Right atrium auricular region (tissue), 2 donors: ENCODE results near the gene SPIRE1. TPM values are rescaled to one million over a fixed set of nuclear protein-coding genes. Genes with fewer than 3 reads are reported as not detected.
A peak's percentile ranks its signal among the peaks of the same experiment; 100 is the strongest.
"Not testable (repeated sequence)": the region's sequence is repeated elsewhere in the genome, so short reads cannot be mapped to it uniquely, and the experiment has no call there.

Source experiments
- DNase-seq: peaks from one replicate; pipeline ENCODE4 v3.0.0-alpha.2; 2019; ENCODE audit warnings: low spot score
- H3K27ac ChIP-seq, 2 donors: fragments of 200-600 bp; sonication (generic); 1 replicate in 1 of 2; 2 replicates in 1 of 2; pipeline ENCODE4 v1.5.1; 2016 to 2019
- H3K27me3 ChIP-seq, 2 donors: fragments of 200-600 bp; sonication (generic); one replicate each; pipeline versions ENCODE4 v1.5.1 to v1.6.0; 2017 to 2019
- H3K36me3 ChIP-seq: fragments of 200-600 bp; sonication (generic); one replicate; pipeline ENCODE4 v1.5.1; 2016
- H3K4me1 ChIP-seq, 2 donors: fragments of 200-600 bp; sonication (generic); one replicate each; pipeline versions ENCODE4 v1.5.1 to v1.6.0; 2017 to 2019
- H3K4me3 ChIP-seq, 2 donors: fragments of 200-600 bp; sonication (generic); 1 replicate in 1 of 2; 2 replicates in 1 of 2; pipeline ENCODE4 v1.5.1; 2017 to 2019; ENCODE audit warnings: mild to moderate bottlenecking in 1 of 2, moderate library complexity in 1 of 2
- H3K9me3 ChIP-seq, 2 donors: fragments of 200-600 bp; sonication (generic); one replicate each; pipeline ENCODE4 v1.5.1; 2019
- total RNA-seq, 2 donors: library from RNA; depleted of rRNA; stranded (reverse); fragments of >200 nt; gene quantifications; one replicate each; pipeline ENCODE4 v1.1.0, GENCODE V29; 2016
- TF ChIP-seq, protein P1 (sequence below), 2 donors: fragments of 200-600 bp; sonication (generic); IDR thresholded peaks; one replicate each; pipeline ENCODE4 v1.5.1; 2019; ENCODE audit warnings: antibody characterized with exemption in 2 of 2

SPIRE1 gene
- total RNA-seq, 2 donors from 2014 or later = 34.7 to 42.9 TPM

DNA sequence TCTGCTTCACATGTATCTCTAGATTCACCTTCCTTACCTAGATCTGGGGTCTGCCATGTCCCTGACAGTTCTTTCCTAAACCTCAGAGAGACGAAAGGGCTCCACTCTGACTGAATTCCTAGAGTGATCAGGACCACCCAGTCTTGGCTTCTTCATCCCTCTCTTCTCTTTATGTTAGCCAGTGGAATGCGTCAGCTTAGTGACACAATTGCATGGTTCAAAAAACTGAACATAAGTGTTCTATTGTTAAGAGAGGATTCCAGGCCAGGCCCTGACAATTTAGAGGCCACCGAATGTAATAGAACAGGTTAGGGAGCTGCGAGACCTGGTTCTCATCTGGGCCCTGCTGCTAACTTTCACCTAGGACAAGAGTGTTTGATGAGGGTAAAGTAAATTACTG lies 240.2 kb downstream of the SPIRE1 start:
- TF ChIP-seq, protein P1, sequence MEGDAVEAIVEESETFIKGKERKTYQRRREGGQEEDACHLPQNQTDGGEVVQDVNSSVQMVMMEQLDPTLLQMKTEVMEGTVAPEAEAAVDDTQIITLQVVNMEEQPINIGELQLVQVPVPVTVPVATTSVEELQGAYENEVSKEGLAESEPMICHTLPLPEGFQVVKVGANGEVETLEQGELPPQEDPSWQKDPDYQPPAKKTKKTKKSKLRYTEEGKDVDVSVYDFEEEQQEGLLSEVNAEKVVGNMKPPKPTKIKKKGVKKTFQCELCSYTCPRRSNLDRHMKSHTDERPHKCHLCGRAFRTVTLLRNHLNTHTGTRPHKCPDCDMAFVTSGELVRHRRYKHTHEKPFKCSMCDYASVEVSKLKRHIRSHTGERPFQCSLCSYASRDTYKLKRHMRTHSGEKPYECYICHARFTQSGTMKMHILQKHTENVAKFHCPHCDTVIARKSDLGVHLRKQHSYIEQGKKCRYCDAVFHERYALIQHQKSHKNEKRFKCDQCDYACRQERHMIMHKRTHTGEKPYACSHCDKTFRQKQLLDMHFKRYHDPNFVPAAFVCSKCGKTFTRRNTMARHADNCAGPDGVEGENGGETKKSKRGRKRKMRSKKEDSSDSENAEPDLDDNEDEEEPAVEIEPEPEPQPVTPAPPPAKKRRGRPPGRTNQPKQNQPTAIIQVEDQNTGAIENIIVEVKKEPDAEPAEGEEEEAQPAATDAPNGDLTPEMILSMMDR (IDR thresholded peaks at IDR 0.05) = no peak
- DNase-seq = no peak

DNA sequence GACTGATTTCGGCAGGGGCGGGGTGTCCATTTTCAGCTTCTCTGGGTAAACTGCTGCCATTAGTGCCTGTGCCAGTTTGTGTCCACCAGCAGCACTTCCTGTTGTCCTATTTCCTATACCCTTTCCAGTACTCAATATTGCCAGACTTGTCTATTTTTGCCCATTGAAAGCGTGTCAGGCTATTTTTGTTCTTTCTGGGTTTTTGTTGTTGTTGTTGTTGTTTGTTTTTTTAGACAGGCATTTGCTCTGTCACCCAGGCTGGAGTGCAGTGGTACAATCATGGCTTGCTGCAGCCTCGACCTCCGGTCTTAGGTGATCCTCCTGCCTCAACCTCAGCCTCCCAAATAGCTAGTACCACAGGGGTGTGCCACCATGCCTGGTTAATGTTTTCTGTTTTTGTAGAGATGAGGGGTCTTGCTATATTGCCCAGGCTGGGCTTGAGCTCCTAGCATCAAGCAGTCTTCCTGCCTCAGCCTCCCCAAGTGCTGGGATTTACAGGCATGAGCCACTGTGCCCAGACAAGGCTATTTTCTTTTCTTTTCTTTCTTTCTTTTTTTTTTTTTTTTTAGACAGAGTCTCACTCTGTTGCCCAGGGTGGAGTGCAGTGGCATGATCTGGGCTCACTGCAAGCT lies 241.7 kb downstream of the SPIRE1 start:
- Histone ChIP-seq H3K9me3 (no peaks in the 10 kb centered on the region), H3K27ac (peak overlapping the region in 1 of 2 donors; percentile 42), H3K27me3 (no peaks in the 10 kb centered on the region), H3K4me1 (peaks cover 0 to 28% of the 10 kb centered on the region in 2 donors), H3K36me3 (no peaks in the 10 kb centered on the region), H3K4me3 (no peak overlapping the region)
- no peak for DNase-seq
- TF ChIP-seq, protein P1 (IDR thresholded peaks at IDR 0.05) = no peak

More for the DNA sequence above, 240.2 kb downstream of the SPIRE1 start:
- Histone ChIP-seq H3K4me3 (no peak overlapping the region), H3K27ac (no peak overlapping the region), H3K4me1 (peaks cover 0 to 28% of the 10 kb centered on the region in 2 donors), H3K9me3 (no peaks in the 10 kb centered on the region), H3K36me3 (no peaks in the 10 kb centered on the region), H3K27me3 (no peaks in the 10 kb centered on the region)

DNA sequence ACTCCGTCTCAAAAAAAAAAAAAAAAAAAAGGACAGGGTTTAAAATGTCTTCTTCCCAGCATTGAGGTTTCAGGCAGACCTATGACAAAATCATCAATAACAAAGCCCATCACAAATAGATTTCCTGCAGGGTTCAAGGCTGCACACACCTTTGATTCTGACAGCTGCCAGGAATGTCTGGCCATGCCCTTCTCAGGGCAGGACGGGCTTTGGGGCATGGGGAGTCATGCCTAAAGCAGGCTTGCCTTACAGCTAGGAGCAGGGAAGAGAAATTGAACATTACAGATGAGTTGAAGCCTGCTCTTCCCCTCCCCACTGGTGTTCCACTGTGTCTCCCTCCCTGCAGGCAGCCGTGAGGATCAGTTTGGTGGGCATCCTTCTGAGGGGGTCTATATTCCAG lies 246.5 kb downstream of the SPIRE1 start:
- TF ChIP-seq, protein P1 (IDR thresholded peaks at IDR 0.05) = no peak
- Histone ChIP-seq H3K9me3 (no peaks in the 10 kb centered on the region), H3K27me3 (no peaks in the 10 kb centered on the region), H3K4me1 (peaks cover 0 to 31% of the 10 kb centered on the region in 2 donors), H3K27ac (no peak overlapping the region), H3K4me3 (no peak overlapping the region), H3K36me3 (no peaks in the 10 kb centered on the region)
- DNase-seq = no peak

DNA sequence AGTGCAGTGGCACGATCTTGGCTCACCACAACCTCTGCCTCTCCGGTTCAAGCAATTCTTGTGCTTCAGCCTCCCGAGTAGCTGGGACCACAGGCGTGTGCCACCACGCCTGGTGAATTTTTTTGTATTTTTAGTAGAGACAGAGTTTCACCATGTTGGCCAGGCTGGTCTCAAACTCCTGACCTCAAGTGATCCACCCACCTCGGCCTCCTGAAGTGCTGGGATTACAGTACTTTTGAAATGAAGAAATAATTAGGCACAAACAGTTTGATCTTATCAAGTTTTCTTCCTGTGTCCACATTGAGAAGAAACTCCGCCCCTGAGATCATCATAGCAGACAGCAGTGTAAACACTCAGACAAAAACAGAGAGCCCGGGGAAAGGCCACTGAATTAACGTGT lies 247.2 kb downstream of the SPIRE1 start:
- not testable (repeated sequence) for H3K36me3 ChIP-seq, H3K4me3 ChIP-seq, H3K27ac ChIP-seq, H3K9me3 ChIP-seq, DNase-seq, H3K27me3 ChIP-seq
- peaks cover 0 to 28% of the 10 kb centered on the region in 2 donors for H3K4me1 ChIP-seq

DNA sequence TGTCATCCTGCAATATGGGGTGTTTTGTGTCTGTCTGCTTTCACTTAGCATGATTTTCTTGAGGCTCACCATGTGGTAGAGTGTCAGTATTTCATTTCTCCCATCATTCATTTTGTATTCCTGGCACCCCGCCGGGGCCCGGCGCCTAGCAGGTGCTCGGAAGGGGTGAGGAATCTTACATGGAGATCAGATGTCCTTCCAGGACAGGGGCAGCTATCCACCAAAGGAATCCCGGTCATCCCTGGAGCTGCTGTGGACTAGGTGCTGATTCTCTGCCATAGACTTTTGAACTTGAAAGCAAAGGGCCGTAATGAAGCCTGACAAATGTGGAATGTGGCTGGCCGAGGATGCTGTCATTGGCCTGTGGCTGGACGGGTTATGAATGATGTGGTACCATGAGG lies 247.8 kb downstream of the SPIRE1 start:
- TF ChIP-seq, protein P1 (IDR thresholded peaks at IDR 0.05) = no peak
- Histone ChIP-seq H3K4me1 (peaks cover 0 to 22% of the 10 kb centered on the region in 2 donors), H3K4me3 (no peak overlapping the region), H3K27me3 (no peaks in the 10 kb centered on the region), H3K27ac (no peak overlapping the region), H3K9me3 (no peaks in the 10 kb centered on the region), H3K36me3 (no peaks in the 10 kb centered on the region)
- no peak for DNase-seq

DNA sequence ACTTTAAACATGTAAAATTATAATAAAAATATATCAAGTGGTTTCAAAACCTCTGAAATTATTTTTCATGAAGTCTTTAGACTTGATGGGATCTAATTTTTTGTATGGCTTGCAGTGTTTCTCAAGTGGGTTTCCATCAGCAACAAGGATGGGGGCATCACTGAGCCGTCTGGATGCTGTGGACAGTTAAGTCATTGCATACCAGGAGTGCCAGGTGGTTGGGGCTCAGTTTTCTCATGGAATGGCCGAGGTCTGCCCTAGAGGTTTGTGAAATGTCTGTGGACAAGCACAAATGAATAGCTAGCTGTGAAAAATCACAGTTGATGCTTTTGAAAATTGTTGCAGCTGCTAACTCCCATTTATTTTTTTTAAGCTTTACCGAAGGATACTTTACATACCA lies 248.4 kb downstream of the SPIRE1 start:
- Histone ChIP-seq H3K27me3 (no peaks in the 10 kb centered on the region), H3K4me3 (no peak overlapping the region), H3K4me1 (peaks cover 0 to 21% of the 10 kb centered on the region in 2 donors), H3K9me3 (no peaks in the 10 kb centered on the region), H3K36me3 (no peaks in the 10 kb centered on the region), H3K27ac (no peak overlapping the region)
- TF ChIP-seq, protein P1 (IDR thresholded peaks at IDR 0.05) = no peak
- DNase-seq = no peak
